DLD1 (cell line): ENCODE data around the gene DNMT3A.

Experiments
- in situ Hi-C: cut with HindIII; loops from 2 replicates; pipeline ENCODE4 v1.10.0; 2017; ENCODE audit warnings: low sequenced_read_pairs

The DNMT3A gene

GRCh38 chr2:25373269-25373981 lies 31.7 kb upstream of the DNMT3A start:
- in situ Hi-C loops = no loop called here

GRCh38 chr2:25372405-25373268 lies 30.9 kb upstream of the DNMT3A start:
- in situ Hi-C loops = no loop called here

- in situ Hi-C loops = no loop called here
These were observed 29.8 kb upstream of the DNMT3A start for GRCh38 chr2:25371253-25372241.

- in situ Hi-C loops = no loop called here
These were observed 28.2 kb upstream of the DNMT3A start for GRCh38 chr2:25369876-25370275.

- in situ Hi-C loops = no loop called here
These were observed 27.7 kb upstream of the DNMT3A start for GRCh38 chr2:25369439-25369838.

- in situ Hi-C loops = no loop called here
These were observed 26.9 kb upstream of the DNMT3A start for GRCh38 chr2:25368660-25369059.

GRCh38 chr2:25367296-25367695 lies 25.6 kb upstream of the DNMT3A start:
- in situ Hi-C loops = no loop called here

GRCh38 chr2:25366629-25367028 lies 24.9 kb upstream of the DNMT3A start:
- in situ Hi-C loops = no loop called here

GRCh38 chr2:25365241-25365640 lies 23.5 kb upstream of the DNMT3A start:
- in situ Hi-C loops = no loop called here

- in situ Hi-C loops = no loop called here
These were observed 22.0 kb upstream of the DNMT3A start for GRCh38 chr2:25363733-25364132.

- in situ Hi-C loops = no loop called here
These were observed 20.9 kb upstream of the DNMT3A start for GRCh38 chr2:25362434-25363145.

GRCh38 chr2:25362049-25362433 lies 20.3 kb upstream of the DNMT3A start:
- in situ Hi-C loops = no loop called here

- in situ Hi-C loops = no loop called here
These were observed 19.7 kb upstream of the DNMT3A start for GRCh38 chr2:25361261-25362048.

- in situ Hi-C loops = no loop called here
These were observed 17.1 kb upstream of the DNMT3A start for GRCh38 chr2:25358836-25359235.

- in situ Hi-C loops = no loop called here
These were observed 16.6 kb upstream of the DNMT3A start for GRCh38 chr2:25358249-25358815.

- in situ Hi-C loops = no loop called here
These were observed 14.4 kb upstream of the DNMT3A start for GRCh38 chr2:25356088-25356487.

GRCh38 chr2:25355270-25355669 lies 13.5 kb upstream of the DNMT3A start:
- in situ Hi-C loops = no loop called here

- in situ Hi-C loops = no loop called here
These were observed 12.4 kb upstream of the DNMT3A start for GRCh38 chr2:25354116-25354515.

- in situ Hi-C loops = no loop called here
These were observed 7.7 kb upstream of the DNMT3A start for GRCh38 chr2:25349397-25349796.
